NT2/D1 (cell line): Measurements from ENCODE around the gene PFAS.

ENCODE experiments used
- YY1 ChIP-seq: IDR thresholded peaks from 2 replicates; pipeline ENCODE4 v1.6.1; 2011; ENCODE audit not compliant: insufficient read length, insufficient read depth
- ZNF274 ChIP-seq: IDR thresholded peaks from 2 replicates; pipeline ENCODE4 v1.6.1; 2011; ENCODE audit warnings: mild to moderate bottlenecking, low read depth, low read length

DNA sequence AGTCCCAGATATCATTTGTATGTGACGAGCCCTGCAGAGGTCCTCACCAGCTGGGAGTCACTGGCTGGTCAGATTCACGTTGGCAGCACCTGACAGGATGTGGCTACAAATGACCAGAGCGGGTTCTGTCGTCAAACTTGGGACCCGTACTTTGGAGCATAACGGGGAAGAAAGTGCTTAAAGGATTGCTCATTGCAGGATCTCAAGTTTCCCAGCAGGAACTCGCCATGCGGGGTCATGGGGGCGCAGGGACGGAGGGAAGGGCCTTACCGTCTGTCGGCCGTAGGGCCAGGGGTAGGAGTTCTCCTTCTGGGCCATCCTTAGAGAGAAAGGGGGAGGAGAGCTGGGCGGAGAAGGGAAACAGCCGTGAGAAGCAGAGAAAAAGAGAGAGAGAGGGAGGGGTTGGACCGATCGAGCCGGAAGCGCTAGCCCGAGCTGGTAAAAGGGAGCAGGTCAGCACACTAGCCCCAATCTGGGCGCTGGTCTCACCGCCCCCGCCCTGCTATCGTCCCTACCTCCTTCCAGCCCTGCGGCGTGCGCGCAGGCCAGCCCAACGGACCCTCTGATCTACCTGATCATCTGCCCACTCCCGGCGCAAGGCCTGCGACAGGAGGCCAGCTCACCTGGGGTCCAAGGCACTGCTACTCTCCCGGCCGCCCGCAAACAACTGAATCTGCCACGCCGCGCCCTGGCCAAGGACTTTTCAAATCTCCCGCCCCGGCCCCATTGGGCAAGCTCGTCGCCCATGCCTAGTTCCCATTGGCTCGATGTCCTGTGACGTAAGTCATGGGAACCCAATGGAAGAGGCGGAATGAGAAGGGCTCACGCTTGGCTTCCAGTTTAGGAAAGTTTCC, 39.0 kb upstream of the PFAS start, which contains the start of gene AURKB:
- no peak for TF ChIP-seq YY1
- no peak for TF ChIP-seq ZNF274
